SU-DHL-6 (cell line): ENCODE results near the gene SCN3A.

Experiments
- H2AFZ ChIP-seq: fragments of 200-600 bp; sonication (generic); 2 replicates; pipeline ENCODE4 v1.6.1; 2014; ENCODE audit warnings: low read depth, mild to moderate bottlenecking, moderate library complexity, mixed read lengths, antibody characterized with exemption, low read length; ENCODE audit not compliant: severe bottlenecking
- H3F3A ChIP-seq: fragments of 200-600 bp; shearing (Covaris generic); 2 replicates; pipeline ENCODE4 v1.6.0; 2016; ENCODE audit warnings: antibody characterized with exemption, mild to moderate bottlenecking; ENCODE audit not compliant: insufficient read depth
- H3K27ac ChIP-seq: fragments of 200-600 bp; sonication (generic); 2 replicates; pipeline ENCODE4 v1.5.1; 2016; ENCODE audit warnings: low read depth, mild to moderate bottlenecking, low read length, moderate library complexity, mixed read lengths
- H3K27me3 ChIP-seq: fragments of 200-600 bp; sonication (generic), shearing (Covaris generic); 2 replicates; pipeline ENCODE4 v1.6.0; 2014; ENCODE audit warnings: mild to moderate bottlenecking, low read length
- H3K36me3 ChIP-seq: fragments of 200-600 bp; sonication (generic); 2 replicates; pipeline ENCODE4 v1.6.1; 2014; ENCODE audit warnings: mild to moderate bottlenecking, low read length, mixed read lengths
- H3K4me2 ChIP-seq: fragments of 300-600, 200-600 bp; shearing (Covaris generic), sonication (generic); 2 replicates; pipeline ENCODE4 v1.6.0; 2014; ENCODE audit warnings: low read length, low read depth, mild to moderate bottlenecking; ENCODE audit not compliant: poor library complexity, severe bottlenecking
- H3K4me3 ChIP-seq: fragments of 200-600 bp; sonication (generic); 2 replicates; pipeline ENCODE4 v1.5.1; 2014; ENCODE audit warnings: antibody characterized with exemption, low read length, mild to moderate bottlenecking, mixed read lengths; ENCODE audit not compliant: insufficient read depth, poor library complexity, severe bottlenecking
- H3K79me2 ChIP-seq: fragments of 200-600 bp; sonication (generic); 2 replicates; pipeline ENCODE4 v1.6.1; 2014; ENCODE audit warnings: mild to moderate bottlenecking, low read length, moderate library complexity; ENCODE audit not compliant: insufficient read depth
- H3K9ac ChIP-seq: fragments of 200-600 bp; sonication (generic); 2 replicates; pipeline ENCODE4 v1.7.0; 2014; ENCODE audit warnings: mild to moderate bottlenecking, low read length
- H3K9me2 ChIP-seq: fragments of 200-600 bp; sonication (generic); replicated peaks from 2 replicates; pipeline ENCODE4 v1.6.1; 2014; ENCODE audit warnings: low read length; ENCODE audit not compliant: insufficient read depth
- H3K9me3 ChIP-seq: fragments of 200-600 bp; sonication (generic); 2 replicates; pipeline ENCODE4 v1.6.1; 2014; ENCODE audit warnings: low read length, mixed read lengths; ENCODE audit not compliant: insufficient read depth
- H4K20me1 ChIP-seq: fragments of 200-600 bp; sonication (generic); 2 replicates; pipeline ENCODE4 v1.6.1; 2014; ENCODE audit warnings: low read depth, mild to moderate bottlenecking, antibody characterized with exemption, low read length, moderate library complexity, mixed read lengths
- EZH2phosphoT487 ChIP-seq: fragments of 200-600 bp; sonication (generic), shearing (Covaris generic); conservative IDR thresholded peaks from 2 replicates; pipeline ENCODE4 v1.6.1; 2018; ENCODE audit warnings: mild to moderate bottlenecking, antibody characterized with exemption, low read length, moderate library complexity, mixed read lengths
- TF ChIP-seq, protein P1 (sequence below): fragments of 200-600 bp; sonication (generic); IDR thresholded peaks from one replicate; pipeline ENCODE4 v1.5.1; 2017; ENCODE audit warnings: antibody characterized with exemption, mild to moderate bottlenecking, low read length, moderate library complexity; ENCODE audit not compliant: insufficient read depth, poor library complexity, severe bottlenecking

Gene SCN3A

DNA sequence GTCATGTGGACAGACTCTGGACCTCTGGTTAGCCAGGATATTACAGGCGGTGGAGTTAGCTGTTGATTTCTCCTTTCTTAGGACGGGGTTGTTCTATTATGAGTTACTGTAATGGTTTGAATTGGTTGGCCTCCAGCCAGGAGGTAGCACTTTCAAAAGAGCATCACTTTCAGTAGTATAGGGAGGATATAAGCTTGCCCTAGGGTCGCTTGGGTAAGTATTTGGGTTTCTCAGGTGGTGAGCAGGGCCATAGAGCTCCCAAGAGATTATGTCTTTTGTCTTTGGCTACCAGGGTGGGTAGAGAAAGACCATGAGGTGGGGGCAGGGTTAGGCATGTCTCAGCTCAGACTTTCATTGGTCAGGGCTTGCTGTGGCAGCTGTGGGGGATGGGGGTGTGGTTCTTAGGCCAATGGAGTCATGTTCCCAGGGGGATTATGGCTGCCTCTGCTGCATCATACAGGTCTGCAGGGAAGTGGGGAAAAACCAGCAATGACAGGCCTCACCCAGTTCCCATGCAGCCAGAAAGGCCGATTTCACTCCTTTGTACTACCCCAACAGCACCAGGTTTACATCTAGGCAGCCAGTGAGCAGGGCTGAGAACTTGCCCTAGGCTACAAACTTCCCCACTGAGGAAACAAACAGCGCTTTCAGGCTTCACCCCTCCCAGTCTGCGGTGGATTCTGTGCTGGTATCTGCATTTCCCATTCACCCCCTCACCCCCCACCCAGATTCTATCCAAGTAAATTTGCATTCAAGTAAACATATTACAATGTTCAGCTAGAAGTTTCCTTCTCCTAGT lies 159.1 kb downstream of the SCN3A start:
- Histone ChIP-seq H3K9me2 (no peaks in the 10 kb centered on the region), H3K27ac (no peak overlapping the region), H3K36me3 (no peaks in the 10 kb centered on the region), H2AFZ (no peak overlapping the region), H3K27me3 (no peaks in the 10 kb centered on the region), H4K20me1 (no peaks in the 10 kb centered on the region), H3F3A (no peaks in the 10 kb centered on the region), H3K79me2 (no peaks in the 10 kb centered on the region), H3K9ac (no peak overlapping the region), H3K4me2 (no peak overlapping the region), H3K9me3 (no peaks in the 10 kb centered on the region), H3K4me3 (no peak overlapping the region)
- no peak for TF ChIP-seq EZH2phosphoT487
- TF ChIP-seq, protein P1, sequence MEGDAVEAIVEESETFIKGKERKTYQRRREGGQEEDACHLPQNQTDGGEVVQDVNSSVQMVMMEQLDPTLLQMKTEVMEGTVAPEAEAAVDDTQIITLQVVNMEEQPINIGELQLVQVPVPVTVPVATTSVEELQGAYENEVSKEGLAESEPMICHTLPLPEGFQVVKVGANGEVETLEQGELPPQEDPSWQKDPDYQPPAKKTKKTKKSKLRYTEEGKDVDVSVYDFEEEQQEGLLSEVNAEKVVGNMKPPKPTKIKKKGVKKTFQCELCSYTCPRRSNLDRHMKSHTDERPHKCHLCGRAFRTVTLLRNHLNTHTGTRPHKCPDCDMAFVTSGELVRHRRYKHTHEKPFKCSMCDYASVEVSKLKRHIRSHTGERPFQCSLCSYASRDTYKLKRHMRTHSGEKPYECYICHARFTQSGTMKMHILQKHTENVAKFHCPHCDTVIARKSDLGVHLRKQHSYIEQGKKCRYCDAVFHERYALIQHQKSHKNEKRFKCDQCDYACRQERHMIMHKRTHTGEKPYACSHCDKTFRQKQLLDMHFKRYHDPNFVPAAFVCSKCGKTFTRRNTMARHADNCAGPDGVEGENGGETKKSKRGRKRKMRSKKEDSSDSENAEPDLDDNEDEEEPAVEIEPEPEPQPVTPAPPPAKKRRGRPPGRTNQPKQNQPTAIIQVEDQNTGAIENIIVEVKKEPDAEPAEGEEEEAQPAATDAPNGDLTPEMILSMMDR, result no peak
